NCI-H2107 treated with DMSO at 0.1 percent for 48 hours (cell line): ENCODE data around the gene KCNJ4.

ENCODE experiments used
- DNase-seq: peaks from one replicate; lab custom pipeline; 2025; ENCODE audit not compliant: unreplicated experiment; lab: John Stamatoyannopoulos, UW

Gene KCNJ4

DNA sequence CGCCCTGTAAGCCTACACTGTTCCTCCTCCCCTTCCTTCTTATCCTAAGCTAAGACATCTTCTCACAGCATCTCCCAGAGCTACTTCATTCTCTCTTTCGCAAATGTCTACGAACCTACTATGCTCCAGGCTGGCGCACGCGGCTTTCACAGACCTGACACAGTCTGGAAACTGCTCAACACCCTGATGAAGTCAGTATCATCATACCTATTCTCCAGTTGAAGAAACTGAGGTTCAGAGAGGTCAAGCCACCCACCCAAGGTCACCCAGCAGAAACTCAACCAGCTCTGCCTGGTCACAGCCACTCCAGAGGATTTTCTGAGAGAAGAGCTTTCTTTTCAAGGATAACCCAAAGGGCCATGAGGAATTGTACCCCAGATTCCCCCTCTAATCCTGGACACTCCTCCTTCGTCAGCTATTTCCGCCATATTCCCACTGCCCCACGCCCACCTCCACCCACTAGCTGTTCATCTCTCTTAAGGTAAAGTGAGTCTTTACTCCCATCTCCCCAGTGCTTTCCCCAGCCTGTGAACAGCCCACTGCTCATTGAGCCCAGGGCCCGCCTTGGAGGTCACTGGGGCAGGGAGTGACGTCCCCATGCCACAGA lies 1.8 kb downstream of the KCNJ4 start:
- no peak for DNase-seq

DNA sequence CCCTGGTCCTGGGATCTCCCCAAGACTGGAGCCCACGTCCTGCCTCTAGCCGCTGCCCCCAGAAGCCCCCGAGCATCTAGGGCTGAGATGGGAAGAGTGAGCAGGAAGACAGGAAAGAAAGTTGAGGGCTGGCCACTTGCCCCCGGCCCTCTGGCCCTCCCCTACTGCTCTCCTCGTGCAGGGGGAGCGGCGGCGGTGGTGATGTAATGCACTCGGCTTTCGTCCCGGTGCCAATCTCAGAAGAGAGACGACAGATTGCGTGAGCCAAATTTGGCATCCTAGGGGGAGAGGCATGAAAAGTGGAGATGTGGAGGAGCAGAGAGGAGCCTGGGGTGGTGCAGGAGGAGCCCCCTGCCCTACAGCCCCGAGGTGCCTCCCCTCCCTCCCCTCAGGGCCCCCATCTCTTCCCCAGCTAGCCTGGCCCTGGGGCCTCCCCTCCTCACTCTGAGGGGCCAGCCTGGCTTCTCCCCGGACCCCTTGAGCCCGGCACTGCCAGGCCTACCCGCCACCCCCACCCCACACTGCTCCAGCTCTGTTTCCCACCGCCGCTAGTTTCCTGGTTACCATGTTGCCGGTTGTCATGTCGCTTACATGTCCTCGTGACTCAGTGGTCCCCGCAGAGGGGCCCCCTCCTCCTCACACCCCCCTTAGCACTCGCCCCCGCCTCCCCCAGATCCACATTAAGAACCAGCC lies 2.5 kb downstream of the KCNJ4 start:
- no peak for DNase-seq

DNA sequence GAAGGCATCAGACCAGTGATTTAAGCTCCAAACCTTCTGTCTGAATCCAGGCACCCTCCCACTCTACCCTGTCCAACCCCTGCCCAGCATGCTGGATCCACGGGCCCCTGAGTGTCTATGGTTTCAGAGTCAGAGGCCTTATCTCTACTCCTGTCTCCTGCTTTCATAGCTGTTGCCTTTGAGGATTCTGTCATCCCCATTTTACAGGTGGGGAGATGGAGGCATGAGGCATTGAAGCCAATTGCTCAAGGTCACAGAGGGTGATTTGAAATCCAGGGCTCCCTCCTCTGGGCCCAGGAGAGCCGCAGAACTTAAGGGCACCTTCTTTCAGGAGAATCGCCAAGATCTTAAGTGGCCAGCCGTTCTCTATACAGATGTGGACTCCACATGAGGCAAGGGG lies 3.1 kb downstream of the KCNJ4 start:
- DNase-seq = no peak

DNA sequence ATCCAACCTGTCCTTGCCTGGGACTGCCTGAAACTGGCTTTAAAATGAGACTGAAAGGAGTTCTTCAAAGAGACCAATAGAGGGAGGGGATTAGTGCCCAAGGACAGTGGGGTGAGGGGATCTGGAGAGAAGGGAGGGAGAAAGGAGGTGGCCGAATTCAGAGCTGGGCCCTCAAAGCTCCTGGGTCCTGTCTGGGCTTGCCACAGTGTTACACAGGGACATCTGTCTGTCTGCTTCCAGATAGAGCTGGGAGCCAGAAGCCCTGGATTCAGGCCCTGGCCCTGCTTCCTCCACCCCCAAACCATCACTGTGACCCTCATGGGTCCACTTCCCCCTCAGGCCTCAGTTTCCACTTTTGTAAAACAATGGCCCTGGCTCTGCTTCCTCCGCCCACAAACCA lies 3.6 kb downstream of the KCNJ4 start:
- DNase-seq = no peak

DNA sequence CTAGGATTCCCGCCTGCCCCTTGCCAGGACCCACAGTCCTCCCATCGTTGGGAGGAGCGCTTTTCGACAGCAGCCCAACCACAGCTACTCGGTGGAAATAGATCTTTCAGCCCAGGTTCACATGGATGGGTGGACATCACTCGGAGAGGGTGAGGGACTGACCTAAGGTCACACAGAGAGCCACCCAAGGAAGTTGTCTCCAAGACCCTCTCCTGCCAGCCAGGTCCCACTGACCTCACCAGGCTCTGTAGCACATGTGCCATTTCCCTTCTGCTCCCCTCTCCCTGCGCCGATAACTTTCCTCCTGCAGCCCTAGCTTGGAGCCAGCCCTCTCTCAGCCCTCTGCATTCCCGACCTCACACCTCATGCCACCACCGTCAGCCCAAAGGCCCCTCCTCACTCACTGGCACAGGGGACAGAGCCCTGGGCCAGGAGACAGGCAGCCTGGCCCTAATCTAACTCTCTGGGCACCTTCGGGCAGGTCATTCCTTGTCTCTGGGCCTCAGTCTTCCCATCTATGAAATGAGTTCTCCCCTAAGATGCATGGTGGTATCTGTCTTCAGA lies 4.7 kb downstream of the KCNJ4 start:
- no peak for DNase-seq

DNA sequence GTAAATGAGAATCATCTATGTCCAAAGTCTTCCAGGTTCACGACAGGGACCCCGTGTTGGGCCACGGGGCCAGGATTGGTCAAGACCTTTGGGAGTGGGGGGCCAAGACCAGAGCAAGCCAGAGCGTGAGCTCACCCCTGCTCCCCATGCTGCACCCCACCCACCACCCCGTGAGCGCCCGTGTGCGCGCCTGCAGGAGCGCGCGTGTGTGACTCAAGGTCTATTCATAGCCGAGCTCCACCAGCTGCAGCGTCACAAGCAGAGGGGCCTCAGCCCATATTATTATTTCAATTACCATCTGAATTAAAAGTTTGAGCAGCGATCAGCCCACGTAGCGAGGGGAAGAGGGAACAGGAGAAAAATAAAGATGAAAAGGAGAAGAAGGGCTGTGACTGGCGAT lies 5.2 kb downstream of the KCNJ4 start:
- DNase-seq = no peak

DNA sequence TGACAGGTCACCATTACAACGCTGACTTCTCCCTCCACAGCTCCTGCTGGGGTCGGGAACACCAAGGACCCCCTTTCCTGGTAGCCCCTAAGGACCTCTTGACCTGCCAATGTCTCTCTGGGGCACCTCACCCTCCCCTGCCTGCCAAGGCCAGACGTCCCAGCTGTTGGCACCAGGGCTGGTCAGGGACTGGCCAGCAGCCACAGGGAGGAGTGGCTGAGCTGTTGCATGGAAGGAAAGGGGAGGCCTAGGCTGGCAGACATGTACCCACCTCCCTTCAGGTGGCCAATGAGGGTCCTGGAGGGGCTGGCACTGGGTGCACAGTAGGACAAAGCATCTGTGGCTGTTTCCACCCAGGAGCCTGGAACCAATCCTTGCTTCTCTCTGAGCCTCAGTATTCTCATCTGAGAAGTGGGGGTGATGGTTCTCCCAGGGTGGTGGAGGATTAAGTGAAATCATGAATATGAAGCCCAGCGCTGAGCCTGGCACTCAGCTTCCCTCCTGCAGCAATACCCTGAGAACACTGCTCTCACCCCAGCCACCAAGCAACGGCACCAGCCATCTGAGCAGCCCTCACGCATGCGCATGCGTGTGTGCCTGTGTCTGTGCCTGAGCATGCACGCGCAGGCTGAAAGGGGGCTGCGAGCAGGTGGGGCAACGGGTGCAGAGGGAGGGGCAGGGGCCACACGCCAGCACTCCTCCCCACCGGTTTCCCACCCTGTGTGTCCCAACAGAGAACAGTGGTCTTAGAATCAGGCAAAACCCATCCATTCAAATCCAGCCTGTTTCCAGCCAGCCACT lies 5.9 kb downstream of the KCNJ4 start:
- no peak for DNase-seq

DNA sequence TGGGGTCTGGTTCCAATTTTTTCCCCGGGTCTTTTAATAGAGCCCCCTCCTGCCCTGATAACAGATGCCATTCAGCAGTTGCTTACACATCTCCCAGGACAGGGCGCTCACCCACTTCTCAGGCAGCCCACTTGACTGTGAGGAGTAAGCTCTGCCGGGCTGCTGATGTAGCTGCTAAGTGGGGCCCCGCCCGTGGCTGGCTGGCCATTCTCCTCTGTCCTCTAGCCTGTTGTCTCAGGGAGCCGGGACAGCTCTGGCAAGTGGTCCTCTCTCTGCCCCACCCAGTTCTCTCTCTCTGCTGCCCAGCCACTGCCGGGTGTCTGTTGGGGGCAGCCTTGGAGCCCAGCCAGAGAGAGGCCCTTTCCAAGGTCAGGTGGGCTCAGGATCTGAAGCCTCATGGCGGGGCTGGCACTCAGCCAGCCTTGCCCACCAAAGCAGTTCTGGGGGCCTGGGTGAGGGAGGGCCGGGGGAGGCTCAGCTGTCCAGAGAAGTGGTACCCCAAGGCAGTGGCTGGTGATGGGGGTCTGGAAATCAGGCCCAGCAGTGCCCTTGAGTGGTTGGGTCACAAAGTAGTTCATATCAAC lies 8.9 kb downstream of the KCNJ4 start:
- DNase-seq = no peak

DNA sequence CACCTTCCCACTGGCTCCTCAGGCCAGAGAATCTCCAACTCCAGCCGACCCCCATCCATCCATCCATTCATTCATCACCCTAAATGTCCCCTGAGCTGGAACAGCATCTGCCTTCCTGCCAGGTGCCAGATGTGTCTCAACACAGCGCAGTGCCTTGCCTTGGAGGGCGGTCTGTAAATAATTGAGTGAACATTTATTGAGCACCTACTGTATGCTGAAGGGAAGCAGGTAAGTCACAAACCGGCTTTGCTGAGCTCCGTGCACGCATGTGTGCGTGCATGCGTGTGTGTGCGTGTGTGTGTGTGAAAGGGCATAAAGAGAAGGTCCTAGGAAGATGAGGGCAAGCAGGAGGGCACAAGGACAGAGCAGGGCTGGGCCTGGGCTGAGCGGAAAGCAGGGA lies 10.2 kb downstream of the KCNJ4 start:
- DNase-seq = no peak

DNA sequence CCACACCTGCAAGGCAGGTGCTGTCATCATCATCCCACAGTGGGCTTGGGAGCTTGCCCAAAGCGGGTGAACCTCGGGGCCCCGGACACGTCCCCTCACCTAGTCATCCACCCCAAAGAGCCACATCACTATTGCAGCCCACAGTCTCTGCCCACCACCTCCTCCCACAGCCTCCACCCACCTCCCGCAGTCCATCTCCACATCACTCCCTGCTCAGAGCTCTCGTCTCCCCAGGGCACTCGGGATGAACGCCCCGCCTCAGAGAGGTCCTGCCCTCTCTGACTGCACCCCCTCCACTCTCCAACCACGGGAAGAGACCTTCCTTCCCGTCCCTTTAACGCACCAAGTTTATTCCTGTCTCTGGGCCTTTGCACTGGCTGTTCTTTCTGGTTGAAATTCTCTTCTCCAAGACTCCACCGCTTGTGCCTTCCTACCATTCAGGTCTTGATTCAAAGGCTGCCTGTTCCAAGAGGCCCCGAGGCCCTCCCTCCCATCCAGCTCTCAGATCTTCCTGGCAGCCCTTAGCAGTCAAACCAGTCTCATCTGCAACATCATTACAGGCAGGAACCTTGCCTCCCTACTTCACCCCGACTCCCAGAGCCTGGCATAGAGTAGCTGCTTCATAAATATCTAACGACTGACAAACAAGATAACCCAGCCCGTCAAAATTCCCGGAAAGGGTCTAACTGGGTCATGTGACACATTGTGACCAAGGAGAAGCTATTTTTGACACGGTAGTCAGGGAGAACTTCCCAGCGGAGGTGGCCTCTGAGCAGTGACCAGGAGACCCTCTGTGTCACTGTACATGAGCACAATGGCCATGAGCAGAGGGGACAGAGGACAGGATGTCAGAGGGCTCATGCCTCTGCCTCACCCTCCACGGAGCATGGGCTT lies 11.1 kb downstream of the KCNJ4 start:
- no peak for DNase-seq

DNA sequence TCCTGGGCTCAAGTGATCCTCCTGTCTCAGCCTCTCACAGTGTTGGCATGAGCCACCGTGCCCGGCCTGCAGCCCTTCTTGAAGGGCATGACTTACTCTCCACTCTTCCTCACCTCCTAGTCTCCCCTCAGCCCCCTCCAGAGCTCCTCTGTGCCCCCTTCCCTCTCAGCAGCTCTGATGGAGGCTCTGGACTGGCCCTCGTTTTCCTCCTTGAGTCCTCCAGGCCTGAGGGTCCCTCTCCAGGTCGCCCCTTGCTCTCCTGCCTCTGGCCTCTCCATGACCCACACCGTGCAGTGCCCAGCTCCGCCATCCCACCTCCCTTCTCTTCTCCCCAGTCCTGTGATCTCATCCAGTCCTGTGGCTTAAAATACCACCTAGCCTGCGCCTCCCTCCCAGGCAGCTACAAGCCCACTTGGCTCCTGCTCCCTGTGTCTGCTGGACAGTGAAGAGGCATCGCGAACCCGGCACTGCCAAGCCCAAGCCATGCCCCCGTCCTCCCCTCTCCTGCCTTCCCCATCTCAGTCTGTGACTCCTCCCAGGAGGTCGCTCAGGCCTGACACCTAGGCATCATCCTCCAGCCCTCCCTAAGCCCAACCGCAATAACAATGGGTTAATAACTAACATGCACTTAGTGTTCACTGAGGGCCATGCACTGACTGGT lies 11.9 kb downstream of the KCNJ4 start:
- no peak for DNase-seq

DNA sequence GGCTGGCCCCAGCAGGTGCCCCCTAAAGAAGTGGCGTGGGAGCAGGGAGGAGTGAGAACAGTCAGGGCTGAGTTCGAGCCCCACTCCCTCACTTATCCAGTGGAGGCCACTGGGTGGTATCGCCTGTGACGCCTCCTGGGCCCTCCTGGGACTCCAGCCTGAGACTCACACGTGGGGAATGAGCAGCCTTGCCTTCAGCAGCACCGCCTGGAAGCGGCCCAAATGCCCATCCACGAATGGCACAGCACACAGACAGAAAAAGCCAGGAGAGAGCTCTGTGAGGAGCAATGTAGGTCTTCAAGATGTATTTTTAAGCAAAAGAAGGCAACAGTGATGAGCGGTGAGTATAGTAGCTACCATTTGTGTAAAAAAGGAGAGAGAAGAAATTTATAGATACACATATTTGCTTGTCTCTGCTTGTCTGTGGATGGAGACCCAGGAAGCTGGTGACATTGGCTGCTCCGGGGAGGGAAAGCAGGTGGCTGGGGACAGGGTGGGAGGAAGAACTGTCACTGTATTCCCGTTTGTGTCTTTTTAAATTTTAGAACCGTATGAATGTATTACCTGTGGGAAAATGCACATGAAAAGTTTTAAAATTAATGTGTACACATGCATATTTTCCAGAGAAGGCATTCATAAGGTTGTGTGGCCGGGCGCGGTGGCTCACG lies 13.2 kb downstream of the KCNJ4 start:
- no peak for DNase-seq

DNA sequence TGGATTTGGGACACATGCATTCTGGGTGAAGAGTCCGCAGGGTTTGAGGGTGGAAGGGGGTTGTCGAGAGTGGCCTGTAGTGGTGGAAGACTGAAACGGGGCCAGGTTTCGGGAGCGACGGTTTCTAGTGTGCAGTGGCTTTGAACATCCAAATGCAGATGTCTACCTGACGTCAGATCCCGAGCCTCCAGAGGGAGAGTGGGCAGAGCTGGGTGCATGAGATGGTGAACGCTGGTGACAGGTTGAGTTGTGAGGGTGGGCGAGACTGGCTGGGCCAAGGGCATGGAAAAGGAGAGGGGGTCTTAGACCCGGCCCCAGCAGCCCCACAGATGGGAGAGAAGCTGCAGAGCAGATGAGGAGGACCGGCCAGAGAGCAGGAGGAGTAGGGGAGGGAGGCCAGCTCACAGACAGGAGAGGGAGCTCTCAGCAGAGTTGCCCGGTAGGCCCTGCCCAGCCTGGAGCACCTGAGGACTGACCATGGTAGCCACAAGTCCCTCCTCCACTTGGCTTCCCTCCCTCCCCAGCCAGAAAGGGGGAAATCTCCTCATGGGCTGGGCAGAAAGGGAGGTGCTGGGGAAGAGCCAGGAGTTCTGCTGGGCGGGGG lies 14.2 kb downstream of the KCNJ4 start:
- DNase-seq = no peak

DNA sequence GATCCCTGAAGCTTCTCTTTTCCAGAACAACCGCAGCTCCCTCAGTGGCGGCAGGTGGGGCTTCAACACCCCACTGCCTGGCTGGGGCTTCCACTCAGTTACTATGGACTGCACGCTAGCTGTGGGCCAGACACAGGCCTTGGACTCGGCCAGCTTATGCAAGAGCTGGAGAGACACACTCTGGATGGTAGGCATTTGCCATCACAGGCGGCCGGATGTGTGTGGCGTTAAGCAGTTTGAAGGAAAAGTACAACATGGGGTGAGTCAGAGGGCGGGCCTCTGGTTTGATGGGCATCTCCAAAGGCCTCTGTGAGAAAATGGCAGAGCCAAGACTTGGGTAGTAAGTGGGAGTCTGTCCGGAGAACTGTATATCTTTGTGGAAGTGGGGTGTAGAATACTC lies 17.6 kb downstream of the KCNJ4 start:
- DNase-seq = no peak

DNA sequence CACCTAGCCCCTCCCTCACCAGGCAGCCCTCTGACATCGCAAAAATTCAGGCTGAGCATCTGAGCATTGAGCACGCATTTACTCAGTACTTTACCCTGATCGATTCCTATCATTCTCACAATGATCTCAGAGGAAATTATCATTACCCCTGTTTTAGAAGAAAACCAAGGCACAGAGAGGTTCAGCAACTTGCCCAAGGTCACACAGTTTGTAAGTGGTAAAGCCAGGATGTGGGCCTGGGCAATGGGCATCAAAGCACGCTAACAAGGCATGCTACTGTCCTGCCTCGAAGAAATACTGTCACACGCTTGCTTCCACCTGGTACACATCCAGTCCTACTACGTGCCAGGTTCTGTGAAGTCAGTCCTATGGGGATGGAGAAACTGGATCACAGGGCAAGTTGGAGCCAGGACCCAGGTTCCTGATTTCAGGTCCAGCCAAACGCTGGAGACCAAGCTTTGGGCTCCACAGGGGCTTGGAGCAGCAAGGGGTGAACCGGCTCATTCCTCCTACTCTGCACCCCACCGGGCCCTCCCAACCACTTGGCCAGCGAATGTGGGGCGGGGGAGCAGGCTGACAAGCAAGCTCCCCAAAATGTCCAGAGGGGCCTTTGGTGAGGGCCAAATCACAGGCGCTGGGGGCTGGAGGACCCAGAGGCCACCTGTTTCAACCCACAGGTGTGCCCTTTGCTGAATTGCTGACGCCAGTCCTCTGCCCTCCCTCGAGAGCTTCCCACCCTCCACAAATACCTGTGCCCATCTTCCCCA lies 18.2 kb downstream of the KCNJ4 start:
- no peak for DNase-seq

DNA sequence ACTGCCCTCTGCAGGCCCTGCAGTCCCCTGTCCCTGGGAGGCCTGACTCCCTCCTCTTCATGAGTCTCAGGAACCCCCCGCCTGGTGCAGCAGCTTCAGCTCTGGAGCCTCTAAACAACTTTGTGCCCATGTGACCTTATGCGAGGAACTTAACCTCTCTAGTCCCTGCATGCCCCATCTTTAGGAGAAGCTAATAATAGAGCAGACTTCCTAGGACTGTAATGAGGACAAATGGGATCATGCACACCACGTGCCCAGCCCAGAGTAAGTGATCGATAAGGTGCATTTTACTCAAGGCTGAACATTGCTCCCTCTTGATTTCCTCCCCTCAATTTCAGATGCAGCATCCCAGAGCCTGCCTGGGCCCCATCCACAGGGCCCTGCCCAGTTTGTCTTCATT lies 19.0 kb downstream of the KCNJ4 start:
- DNase-seq = no peak

DNA sequence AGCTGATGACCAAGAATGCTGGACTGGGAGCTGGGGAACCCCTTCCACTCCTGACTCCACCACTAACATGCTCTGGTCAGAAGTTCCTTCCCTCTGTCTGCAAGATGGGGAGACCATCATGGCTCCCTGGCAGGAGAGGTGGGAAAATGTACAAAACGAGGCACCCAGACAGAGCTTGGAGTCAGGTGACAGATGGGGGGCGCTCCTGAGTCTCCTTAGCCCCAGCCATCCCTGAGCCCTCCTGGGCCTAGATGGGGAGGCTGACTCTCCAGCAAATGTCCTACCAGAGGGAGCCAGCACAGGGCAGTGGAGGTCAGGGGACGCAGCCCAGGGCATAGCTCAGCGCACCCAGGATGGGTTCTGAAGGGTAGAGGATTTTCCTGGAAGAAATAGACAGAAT lies 20.0 kb downstream of the KCNJ4 start:
- no peak for DNase-seq

DNA sequence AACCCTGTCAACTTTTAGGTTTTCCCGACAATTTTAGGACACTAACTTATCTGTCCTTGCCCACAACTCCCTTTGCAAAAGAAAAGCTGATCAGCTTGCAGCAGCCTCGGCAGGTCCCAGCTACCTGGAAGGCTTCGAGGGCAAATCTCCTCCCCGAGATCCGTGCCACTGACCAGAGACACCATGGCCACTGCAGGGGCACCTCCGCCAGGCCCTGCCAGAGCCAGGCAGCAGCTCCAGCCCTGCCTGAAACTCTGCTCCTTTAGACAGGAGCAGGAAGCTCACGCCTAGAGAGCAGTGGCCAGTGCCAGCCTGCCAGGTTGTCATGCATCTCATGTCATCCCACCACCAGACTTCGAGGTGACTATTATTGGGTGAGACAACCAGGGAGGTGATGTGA lies 21.1 kb downstream of the KCNJ4 start:
- no peak for DNase-seq
